HG03457 (cell line): ENCODE data around the gene EMD.
"Not testable (repeated sequence)": the region's sequence is repeated elsewhere in the genome, so short reads cannot be mapped to it uniquely, and the experiment has no call there.

ENCODE experiments used
- ATAC-seq: cut with Tn5 transposase; IDR thresholded peaks from one replicate; pipeline ENCODE4 v1.9.1; 2021; ENCODE audit warnings: moderate number of reproducible peaks; ENCODE audit not compliant: unreplicated experiment

The EMD gene

DNA sequence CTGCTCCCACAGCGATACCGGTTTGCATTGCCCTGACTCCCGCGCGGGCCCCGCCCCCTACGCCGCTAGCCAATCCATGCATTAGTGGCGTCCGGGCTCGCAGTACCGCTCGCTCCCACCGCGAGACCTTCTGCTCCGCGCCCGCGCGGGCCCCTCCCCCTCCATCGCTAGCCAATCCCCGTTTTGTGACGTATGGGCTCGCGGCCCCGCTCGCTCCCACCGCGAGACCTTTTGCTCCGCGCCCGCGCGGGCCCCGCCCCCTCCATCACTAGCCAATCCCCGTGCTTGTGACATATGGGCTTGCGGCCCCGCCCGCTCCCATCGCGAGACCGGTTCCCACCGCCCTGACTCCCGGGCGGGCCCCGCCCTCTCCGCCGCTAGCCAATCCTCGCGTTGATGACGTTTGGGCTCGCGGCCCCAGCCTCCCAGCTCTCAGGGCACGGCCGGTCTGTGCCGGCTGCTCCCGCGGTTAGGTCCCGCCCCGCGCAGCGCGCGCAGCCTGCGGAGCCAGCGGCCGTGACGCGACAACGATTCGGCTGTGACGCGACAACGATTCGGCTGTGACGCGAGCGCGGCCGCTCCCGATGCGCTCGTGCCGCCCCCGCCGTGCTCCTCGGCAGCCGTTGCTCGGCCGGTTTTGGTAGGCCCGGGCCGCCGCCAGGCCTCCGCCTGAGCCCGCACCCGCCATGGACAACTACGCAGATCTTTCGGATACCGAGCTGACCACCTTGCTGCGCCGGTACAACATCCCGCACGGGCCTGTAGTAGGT is at the start of gene EMD:
Gene EMD (plus strand): TSS at position 497 of the 770 bp plus-strand sequence. CDS start 190 bp downstream, at position 687.
- ATAC-seq: peak; percentile 66

DNA sequence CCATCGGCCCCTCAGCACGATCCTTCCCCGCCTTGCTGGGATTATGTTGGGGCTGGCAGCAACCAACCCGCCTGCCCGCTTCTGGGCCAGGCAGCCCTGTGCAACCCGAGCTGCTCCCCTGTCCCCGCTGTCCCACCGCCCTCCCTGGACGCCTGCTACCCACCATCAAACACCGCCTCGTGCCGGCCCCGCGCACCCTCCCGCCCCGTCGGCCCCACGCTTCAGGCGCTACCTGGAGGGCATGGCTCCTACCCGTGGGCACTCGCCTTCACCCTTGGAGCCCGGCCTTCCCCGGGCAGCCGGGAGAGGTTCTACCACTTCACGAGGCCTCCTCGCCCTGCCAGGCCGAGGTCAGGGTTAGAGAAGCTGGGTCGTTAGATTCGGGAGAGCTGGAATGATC is 46.5 kb upstream of the EMD start:
- no peak for ATAC-seq

DNA sequence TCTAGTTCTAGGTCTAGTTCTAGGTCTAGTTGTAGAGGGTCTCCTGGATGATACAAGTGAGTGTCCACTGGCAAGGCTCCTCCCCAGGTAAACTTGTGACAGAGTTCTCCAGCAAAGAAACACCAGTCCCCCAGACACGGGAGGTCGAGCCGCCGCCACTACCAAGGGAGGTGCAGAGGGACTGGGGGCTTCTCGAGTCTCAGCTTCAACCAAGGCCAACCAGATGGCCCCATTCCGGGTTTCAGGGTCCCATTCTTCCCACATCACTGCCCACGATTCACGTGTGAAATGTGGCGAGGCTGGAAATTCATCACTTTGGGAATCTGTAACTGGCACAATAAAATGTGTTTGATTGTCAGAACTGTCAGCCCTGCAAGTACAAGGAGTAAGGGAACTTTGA is 46.0 kb upstream of the EMD start:
- no peak for ATAC-seq

DNA sequence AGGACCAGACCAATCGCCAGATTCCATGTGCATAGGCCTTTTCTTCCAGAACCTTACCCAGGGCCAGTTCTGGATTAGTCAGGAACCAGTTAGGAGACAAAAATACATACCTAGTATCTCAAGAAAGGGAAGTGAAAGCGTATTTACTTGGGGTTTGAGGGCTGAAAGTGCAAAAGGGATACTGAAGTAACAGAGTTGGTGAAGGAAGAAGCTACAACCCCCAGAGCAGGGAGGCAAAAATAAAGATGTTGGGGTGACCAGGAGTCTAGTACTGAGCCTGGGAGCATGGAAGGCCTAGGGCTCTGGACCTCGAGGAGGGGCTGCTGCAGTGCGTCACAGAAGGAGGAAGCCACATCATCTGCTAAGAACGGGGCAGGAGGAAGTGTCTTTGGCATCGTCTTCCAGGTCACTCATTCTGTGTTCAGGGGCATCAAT is 45.2 kb upstream of the EMD start:
- no peak for ATAC-seq

DNA sequence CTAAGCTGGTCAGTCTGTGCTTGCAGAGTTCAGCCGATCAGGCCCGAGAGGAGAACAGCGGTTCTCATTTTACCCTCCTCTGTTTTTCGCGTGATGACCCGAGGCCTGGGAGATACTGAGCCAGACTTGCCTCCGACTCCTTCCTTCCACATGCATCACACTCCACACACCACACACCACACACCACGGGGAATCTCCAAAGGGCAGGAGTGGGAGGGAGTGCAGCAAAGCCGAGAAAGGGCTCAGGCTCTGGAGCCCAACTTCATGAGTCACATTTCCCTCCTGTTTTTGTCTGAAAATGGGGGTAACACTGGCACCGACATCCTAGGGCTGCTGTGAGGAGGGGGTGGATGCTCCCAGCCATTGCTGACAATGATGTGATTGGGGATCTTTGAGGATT is 44.6 kb upstream of the EMD start:
- no peak for ATAC-seq

DNA sequence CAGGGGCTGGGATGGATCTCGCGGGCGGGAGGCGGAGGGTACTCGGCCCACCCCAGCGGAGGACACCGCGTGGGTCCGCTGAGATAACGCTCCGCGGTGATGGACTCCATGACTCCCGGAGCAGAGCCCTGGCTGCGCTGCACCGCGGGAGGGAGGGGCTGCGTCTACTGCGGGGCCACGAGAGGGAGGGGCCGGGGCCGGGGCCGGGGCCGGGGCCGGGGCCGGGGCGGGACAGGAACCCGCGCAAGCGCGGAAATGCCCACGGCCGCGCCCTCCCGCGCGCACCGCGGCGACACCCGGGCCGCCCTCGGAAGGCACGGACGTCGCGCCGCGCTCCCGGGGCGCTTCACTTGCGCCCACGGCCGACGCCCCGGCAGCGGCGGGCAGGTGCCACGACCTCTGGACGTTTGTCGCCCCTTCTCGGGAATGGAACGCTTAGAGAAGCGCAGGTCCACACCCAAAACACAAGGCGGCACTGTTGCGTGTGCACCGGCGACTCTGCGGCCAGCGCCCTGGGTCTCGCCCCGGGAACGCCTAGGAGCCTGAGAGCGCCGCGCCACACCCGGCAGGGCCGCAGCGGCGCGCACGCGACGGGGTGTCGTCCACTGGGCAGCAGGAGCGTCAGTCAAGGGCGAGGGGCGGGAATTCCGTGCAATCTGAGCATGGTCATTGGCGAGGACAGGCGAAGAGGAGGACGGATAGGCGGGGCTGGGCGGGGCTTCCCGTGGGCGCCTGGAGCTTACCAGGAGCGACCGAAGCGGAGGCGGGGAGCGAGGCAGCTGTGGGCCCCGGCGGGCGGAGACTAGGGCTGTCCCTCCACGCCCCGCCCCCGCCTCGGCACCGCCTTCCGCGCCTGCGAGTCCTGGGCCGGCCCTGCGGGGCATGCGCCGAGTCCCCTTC is 37.4 kb upstream of the EMD start:
- ATAC-seq: peak; percentile 57

DNA sequence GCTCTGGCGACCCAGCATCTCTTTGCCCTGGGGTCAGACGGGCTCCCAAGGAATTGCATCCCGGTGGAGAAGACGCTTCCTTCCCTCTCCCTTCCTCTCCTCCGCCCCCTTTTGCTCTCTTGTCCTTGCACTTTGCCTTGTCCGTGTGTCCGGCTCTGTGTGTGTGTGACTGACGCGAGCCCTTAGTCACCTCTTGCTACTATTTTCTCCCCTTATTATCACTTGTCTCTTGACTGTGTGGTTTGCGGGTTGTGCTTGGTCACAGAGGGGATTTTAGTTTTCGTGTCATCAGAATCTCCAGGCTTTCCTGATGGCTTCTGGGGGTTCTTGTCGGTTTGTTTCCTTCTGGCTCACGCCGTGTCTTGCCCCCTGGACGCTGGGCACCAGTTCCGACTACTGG is 36.0 kb upstream of the EMD start:
- not testable (repeated sequence) for ATAC-seq

DNA sequence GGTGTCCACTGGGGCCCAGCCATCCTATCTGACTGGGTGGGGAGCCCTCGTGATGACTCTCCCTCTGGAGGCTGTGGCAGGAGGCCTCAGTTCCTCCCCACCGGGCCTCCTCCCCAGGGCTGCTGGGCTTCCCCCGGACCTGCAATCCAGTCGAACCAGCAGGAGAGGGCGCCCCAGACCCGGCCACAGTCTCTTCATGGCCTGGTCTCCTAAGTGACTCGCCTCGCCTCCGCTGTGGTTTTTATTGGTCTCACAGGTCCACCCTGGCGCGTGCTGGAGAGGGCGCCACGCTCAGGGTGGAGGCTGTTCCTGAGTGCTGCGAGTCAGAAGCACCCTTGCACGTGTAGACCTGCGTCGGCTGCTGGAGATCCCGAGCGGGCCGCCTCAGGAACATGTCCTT is 35.5 kb upstream of the EMD start:
- peak; percentile 32 for ATAC-seq

DNA sequence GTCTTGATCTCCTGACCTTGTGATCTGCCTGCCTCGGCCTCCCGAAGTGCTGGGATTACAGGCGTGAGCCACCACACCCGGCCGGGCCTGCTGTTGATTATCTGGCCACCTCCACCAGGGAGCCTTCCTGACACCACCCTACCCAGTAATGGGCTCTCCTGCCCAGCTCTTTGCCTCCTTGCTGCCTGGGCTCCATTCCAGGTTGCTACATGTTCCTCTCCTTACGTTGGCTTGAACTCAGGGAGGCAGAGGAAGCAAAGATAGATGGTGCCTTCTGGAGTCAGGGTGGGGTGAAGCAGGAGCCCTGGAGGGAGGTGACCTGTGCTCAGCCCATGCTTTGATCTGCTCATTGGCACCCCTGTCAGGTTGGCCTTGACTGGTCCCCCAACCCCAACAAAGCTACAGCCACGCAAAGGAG is 31.0 kb upstream of the EMD start:
- ATAC-seq: no peak

DNA sequence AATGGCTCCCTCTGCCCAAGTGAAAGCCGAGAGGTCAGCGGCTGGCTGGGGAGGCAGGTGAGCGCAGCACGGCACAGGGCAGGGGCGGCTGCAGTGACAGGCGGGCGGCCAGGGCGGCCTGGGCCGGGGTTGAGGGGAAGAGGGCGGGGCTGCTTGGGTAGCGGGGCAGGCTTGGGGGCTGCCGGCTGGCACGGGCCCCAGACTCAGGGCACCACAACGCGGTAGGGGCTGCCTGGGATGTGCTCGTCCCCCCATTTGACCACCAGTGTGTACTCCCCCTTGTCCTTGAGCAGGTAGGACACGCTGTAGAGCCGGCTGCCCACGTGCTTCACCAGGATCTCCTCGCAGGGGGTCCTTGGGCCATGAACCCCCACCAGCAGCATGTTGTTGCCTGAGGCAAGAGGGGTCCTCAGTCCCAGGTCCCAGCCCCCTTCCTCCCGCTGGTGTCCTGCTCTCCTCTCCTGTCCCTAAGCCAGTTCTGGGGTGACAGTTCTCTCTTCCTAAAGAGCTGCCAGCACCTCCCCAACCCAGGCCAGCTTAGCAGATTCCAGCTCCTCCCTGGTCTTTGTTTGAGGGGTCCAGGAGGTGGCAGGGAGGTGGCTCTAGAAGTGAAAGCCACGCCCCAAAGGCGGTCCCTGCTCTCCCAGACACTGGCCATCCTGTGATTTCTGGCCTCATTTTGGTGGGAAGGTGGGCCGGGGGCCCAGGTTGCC is 30.3 kb upstream of the EMD start:
- ATAC-seq: no peak

DNA sequence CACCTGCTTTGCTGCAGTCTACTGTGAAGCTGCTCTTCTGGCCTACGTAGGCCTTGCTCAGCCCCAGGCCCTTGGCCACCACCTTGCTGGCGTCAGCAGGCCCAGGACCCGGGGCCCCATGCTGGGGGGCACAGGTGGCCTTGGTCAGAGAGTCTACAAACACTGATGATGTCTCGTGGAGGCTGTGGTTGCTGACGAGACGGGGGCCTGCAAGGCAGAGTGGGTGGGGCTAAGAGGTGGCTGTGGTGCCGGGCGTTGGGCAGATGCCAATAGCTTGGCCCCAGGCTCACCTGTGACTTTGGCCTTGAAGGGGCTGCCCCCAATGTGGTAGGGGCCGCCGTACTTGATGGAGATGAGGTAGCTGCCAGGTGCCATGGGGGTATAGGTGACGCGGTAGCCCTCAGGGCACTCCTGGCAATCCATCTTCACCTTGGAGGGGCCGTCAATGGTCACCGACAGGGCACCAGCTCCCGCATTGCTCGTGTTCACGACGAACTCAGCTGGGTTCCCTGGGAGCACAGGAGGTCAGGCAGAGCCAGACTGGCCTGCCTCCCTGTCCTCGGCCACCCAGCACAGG is 29.6 kb upstream of the EMD start:
- no peak for ATAC-seq

DNA sequence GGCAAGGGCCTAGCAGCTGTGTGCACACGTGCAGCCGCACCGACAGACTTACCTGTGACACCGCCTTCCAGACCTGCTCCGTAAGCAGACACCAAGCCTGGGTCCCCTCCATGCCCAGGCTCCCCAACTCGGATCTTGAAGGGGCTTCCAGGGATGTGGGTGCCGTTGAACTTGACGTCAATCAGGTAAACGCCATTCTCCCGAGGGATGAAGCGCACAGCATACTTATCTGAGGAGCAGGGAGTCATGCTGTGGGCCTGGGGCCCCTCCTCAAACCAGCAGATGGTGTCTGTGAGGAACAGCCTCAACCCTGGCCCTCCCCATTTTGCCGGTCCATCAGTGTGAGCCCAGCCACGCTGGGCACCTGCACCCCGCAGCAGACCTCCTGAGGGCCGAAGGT is 29.1 kb upstream of the EMD start:
- no peak for ATAC-seq

DNA sequence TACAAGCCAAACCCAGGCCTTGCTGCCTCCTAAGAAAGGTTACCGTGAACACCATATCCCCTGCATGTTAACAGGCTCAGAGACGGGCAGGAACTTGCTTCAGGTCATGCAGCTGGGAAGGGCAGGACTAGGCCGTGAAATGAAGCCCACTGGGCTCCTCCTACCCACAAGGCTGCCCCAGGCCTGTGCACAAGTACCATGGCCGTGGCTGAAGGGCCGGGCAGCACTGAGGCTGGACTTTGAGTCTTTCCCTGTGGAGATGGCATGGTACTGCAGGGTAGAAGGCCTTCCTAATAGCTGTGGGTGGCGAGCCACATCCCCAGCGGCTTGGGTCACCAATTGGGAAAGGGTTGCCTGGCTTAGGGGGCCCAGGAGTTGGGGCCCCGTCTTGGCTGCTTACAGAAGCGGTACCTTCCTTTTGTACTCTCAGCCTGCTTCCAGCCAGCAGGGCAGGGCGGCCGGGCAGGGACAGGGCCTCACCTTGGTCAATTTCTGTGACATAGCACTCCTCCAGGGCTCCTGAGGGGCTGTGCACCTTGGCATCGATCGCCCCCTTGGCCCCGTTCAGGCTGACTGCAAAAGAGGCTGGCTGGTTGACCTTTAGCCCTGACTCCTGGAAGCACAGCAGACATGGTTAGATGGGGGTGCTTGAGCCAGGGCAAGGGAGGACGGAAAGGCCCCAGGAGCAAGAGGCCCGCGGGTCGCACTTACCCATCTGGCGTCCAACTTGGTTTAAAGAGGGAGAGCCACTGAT is 28.5 kb upstream of the EMD start:
- ATAC-seq: no peak

DNA sequence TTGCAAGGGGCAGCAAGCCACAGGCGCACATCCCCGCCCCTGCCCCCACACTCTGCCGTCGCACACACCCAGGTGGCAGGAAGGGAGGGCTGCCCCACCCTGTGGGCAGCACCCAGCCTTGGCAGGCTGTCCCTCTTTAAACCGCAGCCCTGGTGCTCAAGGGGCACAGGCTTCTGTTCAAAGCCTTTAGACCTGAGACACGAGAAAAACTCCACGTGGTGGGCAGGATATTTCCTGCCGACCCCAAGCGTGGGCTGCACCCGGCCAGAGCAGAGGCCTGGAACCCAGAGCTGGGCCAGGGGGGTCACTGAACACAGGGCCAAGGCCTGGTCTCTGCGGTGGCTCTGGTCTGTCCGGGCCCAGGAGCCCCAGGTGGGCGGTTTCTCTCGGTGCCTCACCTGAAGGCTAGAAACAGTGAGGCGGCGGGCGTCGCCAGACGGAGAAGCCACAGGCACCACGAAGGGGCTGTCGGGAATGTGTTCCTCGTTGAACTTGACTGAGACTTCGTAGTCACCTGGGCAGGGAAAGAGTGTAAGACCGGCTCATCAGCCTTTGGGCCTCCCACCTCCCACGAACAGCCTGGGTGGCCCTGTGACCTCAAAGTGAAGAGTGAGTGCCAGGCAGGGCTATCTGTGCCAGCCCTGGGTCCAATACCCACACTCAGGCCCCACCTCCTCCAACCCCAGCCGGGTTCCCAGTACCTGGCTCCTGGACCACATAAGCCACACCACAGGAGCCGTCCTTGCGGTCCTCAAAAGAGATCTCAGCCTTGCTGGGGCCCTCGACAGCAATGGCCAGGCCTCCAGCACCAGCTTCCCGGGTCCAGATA is 27.7 kb upstream of the EMD start:
- no peak for ATAC-seq

DNA sequence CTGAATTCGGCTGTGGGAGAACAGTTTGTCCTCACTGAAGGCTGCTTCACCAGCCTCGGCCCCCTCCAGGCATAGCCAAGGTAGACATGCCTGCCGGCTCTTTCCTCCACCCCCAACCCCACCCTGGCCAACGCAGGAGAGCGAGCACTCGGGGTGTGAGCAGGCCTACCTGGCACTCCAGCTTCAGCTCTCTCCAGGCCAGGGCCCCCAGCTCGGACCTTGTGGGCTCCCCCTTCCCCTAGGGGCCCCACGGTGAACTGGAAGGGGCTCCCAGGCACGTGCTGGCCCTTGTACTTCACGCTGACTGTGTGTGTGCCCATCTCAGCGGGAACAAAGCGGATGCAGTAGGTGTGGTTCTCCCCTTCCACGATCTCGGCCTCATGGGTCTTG is 27.1 kb upstream of the EMD start:
- ATAC-seq: no peak

DNA sequence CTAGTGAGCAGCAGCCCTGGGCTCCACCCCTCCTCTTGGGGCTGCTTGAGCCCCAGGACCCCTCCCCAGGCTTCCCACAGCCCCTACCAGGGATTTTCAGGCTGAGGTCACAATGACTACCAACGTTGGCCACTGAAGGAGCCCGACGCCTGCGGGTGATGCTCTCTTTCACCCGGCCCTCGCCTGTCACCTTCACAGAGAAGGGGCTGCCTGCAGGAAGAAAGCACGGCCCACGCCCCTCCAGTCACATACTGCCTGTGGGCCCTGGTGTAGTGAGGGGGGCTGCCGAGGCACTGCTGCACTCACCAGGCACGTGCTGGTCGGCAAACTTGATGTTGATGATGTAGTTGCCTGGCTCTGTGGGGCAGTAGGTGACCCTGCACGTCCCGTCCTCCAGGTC is 26.6 kb upstream of the EMD start:
- no peak for ATAC-seq

DNA sequence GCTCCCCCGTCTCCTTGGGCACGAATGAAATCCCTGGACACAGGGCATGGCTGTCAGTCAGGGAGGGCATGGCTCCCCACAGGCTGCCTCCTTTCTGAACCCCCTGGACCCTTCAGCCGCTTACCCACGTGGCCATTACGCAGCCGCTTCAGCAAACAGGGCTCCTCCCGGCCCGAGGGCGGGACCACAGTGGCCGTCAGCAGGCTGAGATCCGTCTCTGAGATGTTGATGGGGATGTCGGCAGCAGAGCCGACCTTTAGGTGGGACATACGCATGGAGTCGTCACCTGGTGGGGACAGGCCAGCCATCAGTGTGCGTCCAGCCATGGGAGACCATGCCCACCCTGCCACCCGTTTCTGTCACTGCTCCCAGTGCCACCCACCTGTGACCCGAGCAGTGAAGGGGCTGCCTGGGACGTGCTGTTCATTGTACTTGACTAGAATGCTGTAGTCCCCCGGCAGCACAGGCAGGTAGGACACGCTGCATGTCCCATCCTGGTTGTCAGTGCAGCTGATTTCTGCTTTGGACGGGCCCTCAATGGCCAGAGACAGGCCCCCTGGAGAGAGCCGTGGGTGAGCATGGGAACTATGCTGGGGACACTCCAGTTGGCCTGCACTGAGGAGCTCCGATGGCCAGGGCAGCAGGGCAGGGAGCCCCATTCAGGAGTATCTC is 25.8 kb upstream of the EMD start:
- ATAC-seq: no peak

DNA sequence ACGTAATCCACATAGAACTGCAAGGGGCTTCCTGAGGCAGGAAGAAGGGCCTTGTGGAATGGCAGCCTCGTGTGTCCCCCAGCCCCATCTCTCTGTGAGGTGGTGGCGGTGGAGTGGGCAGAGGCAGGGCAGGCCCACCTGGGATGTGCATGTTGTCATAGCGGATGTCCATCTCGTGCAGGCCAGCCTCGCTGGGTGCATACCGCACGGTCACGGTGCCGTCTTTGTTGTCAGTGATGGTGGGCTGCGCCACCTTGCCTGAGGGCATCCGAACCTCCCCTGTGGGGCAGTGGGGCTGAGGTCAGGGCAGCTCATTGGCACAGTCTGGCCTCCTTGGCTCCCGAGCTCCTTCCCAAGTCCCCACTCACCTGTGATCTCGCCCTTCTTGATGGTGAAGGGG is 25.1 kb upstream of the EMD start:
- no peak for ATAC-seq

DNA sequence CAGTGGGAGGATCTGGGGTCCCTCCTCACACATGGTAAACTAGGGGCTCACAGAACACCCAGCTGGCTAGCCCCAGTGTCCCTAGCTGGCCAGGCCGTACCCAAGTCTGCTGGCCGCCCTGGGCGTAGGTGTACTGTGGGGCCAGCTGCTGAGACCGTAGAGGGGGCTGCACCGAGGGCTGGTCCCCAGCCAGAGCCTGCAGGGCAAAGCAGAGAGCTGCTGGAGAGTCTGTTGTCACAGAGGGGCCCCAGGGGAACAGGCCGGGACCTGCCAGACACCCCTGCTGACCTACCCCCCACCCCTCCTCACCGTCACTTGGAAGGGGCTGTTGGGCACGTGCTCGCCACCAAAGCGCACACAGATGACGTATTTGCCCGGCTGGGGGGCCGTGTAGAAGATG is 24.6 kb upstream of the EMD start:
- no peak for ATAC-seq
